HCT116 (cell line): ENCODE measurements around the gene TGM1. TPM values are rescaled to one million over a fixed set of nuclear protein-coding genes. Genes with fewer than 3 reads are reported as not detected.

Experiments
- ATAC-seq: fragments of 200-7000 bp; cut with Tn5 transposase; 2 replicates; pipeline ENCODE4 v1.9.1; 2020; ENCODE audit warnings: mild to moderate bottlenecking, moderate library complexity
- BruUV-seq: library from RNA; stranded (reverse); fragments of 400-500 nt; replicated peaks from 2 replicates; lab custom pipeline; 2021; lab: Mats Ljungman, UMichigan
- CTCF ChIA-PET: fragments of 300-600 bp; sonication (Branson Sonifier 250); formaldehyde crosslinking; loops from one replicate; lab custom pipeline; 2021; ENCODE audit warnings: antibody characterized with exemption; lab: Charles Lee
- POLR2A ChIA-PET: fragments of 300-600, 350-600 bp; sonication (Branson Sonifier 250); formaldehyde crosslinking; loops from one replicate; lab custom pipeline; 2021; ENCODE audit warnings: antibody characterized with exemption; lab: Charles Lee
- RAD21 ChIA-PET, 2 experiments: fragments of 300-600 bp; sonication (Branson Sonifier 250); formaldehyde crosslinking; loops; one replicate each; lab custom pipeline; 2023; ENCODE audit warnings: low total read pairs in 2 of 2; ENCODE audit not compliant: uncharacterized antibody in 2 of 2, unreplicated experiment in 2 of 2, low non-redundant PET in 1 of 2; lab: Charles Lee
- DNase-seq: peaks from one replicate; pipeline ENCODE4 v3.0.0-alpha.2; 2010; ENCODE audit warnings: low read depth, low spot score
- H2AFZ ChIP-seq: fragments of 200-600 bp; shearing (Covaris generic), sonication (generic); 2 replicates; pipeline ENCODE4 v1.6.1; 2017; ENCODE audit warnings: low read depth, mixed run types, mixed read lengths, antibody characterized with exemption, low read length; ENCODE audit not compliant: poor library complexity, severe bottlenecking
- H3K27ac ChIP-seq: 2 replicates; pipeline ENCODE4 v1.5.1; 2012; ENCODE audit warnings: low read depth, low read length
- H3K27me3 ChIP-seq: fragments of 200-600 bp; sonication (generic); 2 replicates; pipeline ENCODE4 v1.6.1; 2016; ENCODE audit warnings: mixed run types, low read length, mixed read lengths; ENCODE audit not compliant: insufficient read depth
- H3K36me3 ChIP-seq, 2 experiments: fragments of 200-500 bp in 1 of 2; fragments of 200-600 bp in 1 of 2; sonication (Bioruptor generic) in 1 of 2; sonication (generic) in 1 of 2; 2 replicates each; pipeline versions ENCODE4 v1.5.1 to v1.6.1; 2014 to 2016; ENCODE audit warnings: low read length in 2 of 2, inconsistent platforms in 1 of 2, mixed read lengths in 1 of 2, mixed run types in 1 of 2; ENCODE audit not compliant: insufficient read depth in 2 of 2, control insufficient read depth in 1 of 2
- H3K4me1 ChIP-seq, 2 experiments: fragments of 200-600 bp in 1 of 2; sonication (generic) in 1 of 2; 2 replicates each; pipeline versions ENCODE4 v1.5.1 to v1.6.1; 2012 to 2017; ENCODE audit warnings: low read length in 2 of 2, inconsistent platforms in 1 of 2, mild to moderate bottlenecking in 1 of 2, mixed read lengths in 1 of 2, mixed run types in 1 of 2, moderate library complexity in 1 of 2; ENCODE audit not compliant: insufficient read depth in 2 of 2, control insufficient read depth in 1 of 2
- H3K4me2 ChIP-seq: fragments of 200-600 bp; sonication (generic); 2 replicates; pipeline ENCODE4 v1.6.1; 2017; ENCODE audit warnings: mixed run types, low read length, mixed read lengths
- H3K4me3 ChIP-seq, 2 experiments: fragments of 200-600 bp in 1 of 2; sonication (generic) in 1 of 2; replicated peaks in 1 of 2; 2 replicates each; pipeline ENCODE4 v1.5.1; 2011 to 2016; ENCODE audit warnings: low read length in 2 of 2, control low read depth in 1 of 2, low read depth in 1 of 2, mild to moderate bottlenecking in 1 of 2, mixed read lengths in 1 of 2, mixed run types in 1 of 2
- H3K79me2 ChIP-seq: fragments of 200-600 bp; sonication (generic); 2 replicates; pipeline ENCODE4 v1.6.1; 2017; ENCODE audit warnings: mild to moderate bottlenecking, mixed run types, low read length, moderate library complexity, mixed read lengths; ENCODE audit not compliant: insufficient read depth
- H3K9ac ChIP-seq: fragments of 200-600 bp; sonication (generic); 2 replicates; pipeline ENCODE4 v1.6.1; 2016; ENCODE audit warnings: low read length, mixed read lengths
- H3K9me2 ChIP-seq: fragments of 200-600 bp; sonication (generic), shearing (Covaris generic); 2 replicates; pipeline ENCODE4 v1.6.1; 2017; ENCODE audit warnings: mixed run types, mild to moderate bottlenecking, moderate library complexity; ENCODE audit not compliant: insufficient read depth
- H3K9me3 ChIP-seq, 2 experiments: fragments of 200-500 bp in 1 of 2; fragments of 200-600 bp in 1 of 2; sonication (Bioruptor generic) in 1 of 2; sonication (generic) in 1 of 2; 2 replicates each; pipeline ENCODE4 v1.6.1; 2014 to 2017; ENCODE audit warnings: low read length in 2 of 2, mixed read lengths in 2 of 2, inconsistent platforms in 1 of 2, low read depth in 1 of 2, mild to moderate bottlenecking in 1 of 2, mixed run types in 1 of 2, moderate library complexity in 1 of 2; ENCODE audit not compliant: control insufficient read depth in 1 of 2, insufficient read depth in 1 of 2
- H4K20me1 ChIP-seq: fragments of 200-600 bp; sonication (generic), shearing (Covaris generic); 2 replicates; pipeline ENCODE4 v1.6.1; 2017; ENCODE audit warnings: mixed run types, mild to moderate bottlenecking, moderate library complexity; ENCODE audit not compliant: insufficient read depth
- EGR1 ChIP-seq: IDR thresholded peaks from 2 replicates; pipeline ENCODE4 v1.6.1; 2012; ENCODE audit warnings: low read depth
- ELF1 ChIP-seq: IDR thresholded peaks from 2 replicates; pipeline ENCODE4 v1.6.1; 2012; ENCODE audit warnings: low read depth, borderline replicate concordance
- FOSL1 ChIP-seq: IDR thresholded peaks from 2 replicates; pipeline ENCODE4 v1.6.1; 2012; ENCODE audit warnings: low read depth
- JUND ChIP-seq: IDR thresholded peaks from 2 replicates; pipeline ENCODE4 v1.6.1; 2012
- POLR2AphosphoS5 ChIP-seq: IDR thresholded peaks from 2 replicates; pipeline ENCODE4 v1.6.1; 2011; ENCODE audit warnings: mild to moderate bottlenecking, low read depth, low read length, moderate library complexity
- SRF ChIP-seq: IDR thresholded peaks from 2 replicates; pipeline ENCODE4 v1.6.1; 2012; ENCODE audit warnings: low read depth
- TCF7L2 ChIP-seq: IDR thresholded peaks from 2 replicates; pipeline ENCODE4 v1.7.0; 2011; ENCODE audit warnings: borderline replicate concordance, inconsistent platforms; ENCODE audit not compliant: insufficient read depth, insufficient read length; ENCODE audit errors: extremely low read depth
- YY1 ChIP-seq: IDR thresholded peaks from 2 replicates; pipeline ENCODE4 v1.6.1; 2011; ENCODE audit warnings: low read length, low read depth, moderate library complexity, mild to moderate bottlenecking; ENCODE audit not compliant: insufficient replicate concordance; ENCODE audit errors: extremely low read depth
- ZFX ChIP-seq: fragments of 450-650 bp; IDR thresholded peaks from 2 replicates; pipeline ENCODE4 v1.6.1; 2017
- ZNF274 ChIP-seq: fragments of 200-500 bp; sonication (Bioruptor generic); IDR thresholded peaks from 2 replicates; pipeline ENCODE4 v1.6.1; 2014; ENCODE audit warnings: mild to moderate bottlenecking, low read depth, low read length, inconsistent platforms
- intact Hi-C: fragments of 100-400 bp; cut with micrococcal nuclease; formaldehyde crosslinking; loops from 2 replicates; pipeline ENCODE4 v1.10.0; 2022
- total RNA-seq: library from RNA; stranded (reverse); gene quantifications from one replicate; pipeline ENCODE4 v1.2.1, GENCODE V29; 2021; ENCODE audit not compliant: unreplicated experiment
- TF ChIP-seq, protein P1 (sequence below): IDR thresholded peaks from 2 replicates; pipeline ENCODE4 v1.6.1; 2011; ENCODE audit warnings: mild to moderate bottlenecking, low read length, moderate library complexity; ENCODE audit not compliant: insufficient replicate concordance; ENCODE audit errors: extremely low read depth
- TF ChIP-seq, protein P2 (sequence below), 3 experiments: fragments of 200-600 bp in 1 of 3; sonication (generic) in 1 of 3; IDR thresholded peaks in 2 of 3; conservative IDR thresholded peaks in 1 of 3; 2 replicates each; pipeline ENCODE4 v1.5.1; 2012 to 2017; ENCODE audit warnings: low read depth in 2 of 3, low read length in 2 of 3, antibody characterized with exemption in 1 of 3, borderline replicate concordance in 1 of 3, control low read depth in 1 of 3, mild to moderate bottlenecking in 1 of 3, mixed read lengths in 1 of 3, mixed run types in 1 of 3, moderate library complexity in 1 of 3; ENCODE audit not compliant: insufficient read depth in 1 of 3
- TF ChIP-seq, protein P3 (sequence below): IDR thresholded peaks from 2 replicates; pipeline ENCODE4 v1.6.1; 2012
- TF ChIP-seq, protein P4 (sequence below): IDR thresholded peaks from 2 replicates; pipeline ENCODE4 v1.6.1; 2012; ENCODE audit warnings: low read depth

Gene TGM1
- total RNA-seq, 1 experiment from 2014 or later: 5.6 TPM

DNA sequence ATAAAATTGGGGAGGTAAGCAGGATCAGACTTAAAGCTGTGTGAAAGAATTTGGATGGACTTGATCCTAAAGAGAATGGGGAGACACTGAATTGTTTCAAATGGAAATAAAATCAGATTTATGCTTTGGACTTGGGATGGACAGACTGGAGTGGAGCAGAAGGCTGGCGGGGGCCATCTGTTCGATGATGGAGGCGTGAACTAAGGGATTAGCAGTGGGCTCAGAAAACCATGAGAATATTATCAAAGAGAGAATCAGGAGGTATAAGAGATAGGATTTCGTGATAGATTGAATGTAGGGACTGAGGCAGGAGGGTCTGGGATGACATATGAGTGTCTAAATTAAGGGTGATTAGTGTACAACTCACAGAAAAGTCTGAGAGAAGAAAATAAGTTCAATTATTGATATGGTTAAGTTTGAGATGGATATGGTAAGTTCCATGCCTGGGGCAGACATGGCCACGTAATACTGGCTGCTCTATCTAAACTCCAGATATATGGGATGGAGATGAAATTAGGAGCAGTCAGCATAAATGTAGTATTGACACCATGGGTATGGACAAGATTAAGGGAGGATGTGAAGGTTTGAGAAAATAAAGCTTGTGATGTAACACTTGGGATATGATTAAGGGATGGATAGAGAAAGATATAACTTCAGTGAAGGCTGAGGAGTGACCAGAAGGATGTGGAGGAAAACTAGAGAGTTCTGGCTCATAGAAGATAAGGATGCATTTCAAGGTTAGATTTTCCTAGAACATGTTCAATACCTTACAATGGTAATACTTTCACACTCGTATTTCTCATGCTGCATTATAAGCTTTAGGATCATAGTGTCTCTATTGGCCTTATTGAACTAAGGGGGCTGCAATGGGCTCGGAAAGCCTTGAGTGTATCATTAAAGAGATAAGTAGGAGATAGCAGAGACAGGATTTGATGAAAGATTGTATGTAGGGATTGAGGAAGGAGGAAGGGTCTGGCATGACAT, 58.5 kb downstream of the TGM1 start:
- H3K9me2 ChIP-seq: no peaks in the 10 kb centered on the region
- no peaks in the 10 kb centered on the region for H3K4me1 ChIP-seq
- no peaks in the 10 kb centered on the region for H3K27me3 ChIP-seq
- no peak overlapping the region for H3K9ac ChIP-seq
- H3K4me3 ChIP-seq: no peak overlapping the region
- H2AFZ ChIP-seq: no peak overlapping the region
- H3K4me2 ChIP-seq: no peak overlapping the region
- TF ChIP-seq, protein P1, sequence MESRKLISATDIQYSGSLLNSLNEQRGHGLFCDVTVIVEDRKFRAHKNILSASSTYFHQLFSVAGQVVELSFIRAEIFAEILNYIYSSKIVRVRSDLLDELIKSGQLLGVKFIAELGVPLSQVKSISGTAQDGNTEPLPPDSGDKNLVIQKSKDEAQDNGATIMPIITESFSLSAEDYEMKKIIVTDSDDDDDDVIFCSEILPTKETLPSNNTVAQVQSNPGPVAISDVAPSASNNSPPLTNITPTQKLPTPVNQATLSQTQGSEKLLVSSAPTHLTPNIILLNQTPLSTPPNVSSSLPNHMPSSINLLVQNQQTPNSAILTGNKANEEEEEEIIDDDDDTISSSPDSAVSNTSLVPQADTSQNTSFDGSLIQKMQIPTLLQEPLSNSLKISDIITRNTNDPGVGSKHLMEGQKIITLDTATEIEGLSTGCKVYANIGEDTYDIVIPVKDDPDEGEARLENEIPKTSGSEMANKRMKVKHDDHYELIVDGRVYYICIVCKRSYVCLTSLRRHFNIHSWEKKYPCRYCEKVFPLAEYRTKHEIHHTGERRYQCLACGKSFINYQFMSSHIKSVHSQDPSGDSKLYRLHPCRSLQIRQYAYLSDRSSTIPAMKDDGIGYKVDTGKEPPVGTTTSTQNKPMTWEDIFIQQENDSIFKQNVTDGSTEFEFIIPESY: no peak
- TF ChIP-seq ZFX (no peak), POLR2AphosphoS5 (no peak), SRF (no peak), FOSL1 (no peak), TCF7L2 (no peak), JUND (no peak), YY1 (no peak), ELF1 (no peak), EGR1 (no peak), ZNF274 (no peak)
- TF ChIP-seq, protein P2, sequence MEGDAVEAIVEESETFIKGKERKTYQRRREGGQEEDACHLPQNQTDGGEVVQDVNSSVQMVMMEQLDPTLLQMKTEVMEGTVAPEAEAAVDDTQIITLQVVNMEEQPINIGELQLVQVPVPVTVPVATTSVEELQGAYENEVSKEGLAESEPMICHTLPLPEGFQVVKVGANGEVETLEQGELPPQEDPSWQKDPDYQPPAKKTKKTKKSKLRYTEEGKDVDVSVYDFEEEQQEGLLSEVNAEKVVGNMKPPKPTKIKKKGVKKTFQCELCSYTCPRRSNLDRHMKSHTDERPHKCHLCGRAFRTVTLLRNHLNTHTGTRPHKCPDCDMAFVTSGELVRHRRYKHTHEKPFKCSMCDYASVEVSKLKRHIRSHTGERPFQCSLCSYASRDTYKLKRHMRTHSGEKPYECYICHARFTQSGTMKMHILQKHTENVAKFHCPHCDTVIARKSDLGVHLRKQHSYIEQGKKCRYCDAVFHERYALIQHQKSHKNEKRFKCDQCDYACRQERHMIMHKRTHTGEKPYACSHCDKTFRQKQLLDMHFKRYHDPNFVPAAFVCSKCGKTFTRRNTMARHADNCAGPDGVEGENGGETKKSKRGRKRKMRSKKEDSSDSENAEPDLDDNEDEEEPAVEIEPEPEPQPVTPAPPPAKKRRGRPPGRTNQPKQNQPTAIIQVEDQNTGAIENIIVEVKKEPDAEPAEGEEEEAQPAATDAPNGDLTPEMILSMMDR (IDR thresholded peaks at IDR 0.05 in 2 of 3, conservative IDR thresholded peaks at IDR 0.05 in 1 of 3; ENCODE audit: borderline replicate concordance in 1 of 3, insufficient read depth in 1 of 3, low read depth in 2 of 3, low read length in 2 of 3): no peak
- TF ChIP-seq, protein P3, sequence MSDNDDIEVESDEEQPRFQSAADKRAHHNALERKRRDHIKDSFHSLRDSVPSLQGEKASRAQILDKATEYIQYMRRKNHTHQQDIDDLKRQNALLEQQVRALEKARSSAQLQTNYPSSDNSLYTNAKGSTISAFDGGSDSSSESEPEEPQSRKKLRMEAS: no peak
- TF ChIP-seq, protein P4, sequence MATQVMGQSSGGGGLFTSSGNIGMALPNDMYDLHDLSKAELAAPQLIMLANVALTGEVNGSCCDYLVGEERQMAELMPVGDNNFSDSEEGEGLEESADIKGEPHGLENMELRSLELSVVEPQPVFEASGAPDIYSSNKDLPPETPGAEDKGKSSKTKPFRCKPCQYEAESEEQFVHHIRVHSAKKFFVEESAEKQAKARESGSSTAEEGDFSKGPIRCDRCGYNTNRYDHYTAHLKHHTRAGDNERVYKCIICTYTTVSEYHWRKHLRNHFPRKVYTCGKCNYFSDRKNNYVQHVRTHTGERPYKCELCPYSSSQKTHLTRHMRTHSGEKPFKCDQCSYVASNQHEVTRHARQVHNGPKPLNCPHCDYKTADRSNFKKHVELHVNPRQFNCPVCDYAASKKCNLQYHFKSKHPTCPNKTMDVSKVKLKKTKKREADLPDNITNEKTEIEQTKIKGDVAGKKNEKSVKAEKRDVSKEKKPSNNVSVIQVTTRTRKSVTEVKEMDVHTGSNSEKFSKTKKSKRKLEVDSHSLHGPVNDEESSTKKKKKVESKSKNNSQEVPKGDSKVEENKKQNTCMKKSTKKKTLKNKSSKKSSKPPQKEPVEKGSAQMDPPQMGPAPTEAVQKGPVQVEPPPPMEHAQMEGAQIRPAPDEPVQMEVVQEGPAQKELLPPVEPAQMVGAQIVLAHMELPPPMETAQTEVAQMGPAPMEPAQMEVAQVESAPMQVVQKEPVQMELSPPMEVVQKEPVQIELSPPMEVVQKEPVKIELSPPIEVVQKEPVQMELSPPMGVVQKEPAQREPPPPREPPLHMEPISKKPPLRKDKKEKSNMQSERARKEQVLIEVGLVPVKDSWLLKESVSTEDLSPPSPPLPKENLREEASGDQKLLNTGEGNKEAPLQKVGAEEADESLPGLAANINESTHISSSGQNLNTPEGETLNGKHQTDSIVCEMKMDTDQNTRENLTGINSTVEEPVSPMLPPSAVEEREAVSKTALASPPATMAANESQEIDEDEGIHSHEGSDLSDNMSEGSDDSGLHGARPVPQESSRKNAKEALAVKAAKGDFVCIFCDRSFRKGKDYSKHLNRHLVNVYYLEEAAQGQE: no peak
- DNase-seq (no peak), ATAC-seq (no peak)
- BruUV-seq: no TSS peak
- CTCF ChIA-PET: no interaction called here
- POLR2A ChIA-PET: no interaction called here
- H4K20me1 ChIP-seq: no peaks in the 10 kb centered on the region
- RAD21 ChIA-PET: no interaction called here
- no peaks in the 10 kb centered on the region for H3K79me2 ChIP-seq
- peaks cover 3 to 10% of the 10 kb centered on the region in 2 experiments; a peak in 1 of 4 replicates for H3K9me3 ChIP-seq
- peaks cover 10 to 31% of the 10 kb centered on the region in 2 experiments for H3K36me3 ChIP-seq
- intact Hi-C loops: no loop called here
- H3K27ac ChIP-seq: no peak overlapping the region
